SK-N-SH (cell line): ENCODE results near the gene KCNC2. TPM values are rescaled to one million over a fixed set of nuclear protein-coding genes. Genes with fewer than 3 reads are reported as not detected.

Experiments
- CTCF ChIA-PET: fragments of 300-600, 350-600 bp; formaldehyde crosslinking; extraction: SDS; loops from one replicate; lab custom pipeline; 2021; lab: Yijun Ruan, JAX
- POLR2A ChIA-PET: fragments of 350-600 bp; sonication (Branson Sonifier 250); formaldehyde crosslinking; extraction: SDS; loops from one replicate; lab custom pipeline; 2020; ENCODE audit warnings: antibody characterized with exemption, inconsistent platforms; lab: Yijun Ruan, JAX
- DNase-seq: peaks from one replicate; pipeline ENCODE4 v3.0.0; 2012
- H2AFZ ChIP-seq: fragments of 200-600 bp; sonication (generic); 2 replicates; pipeline ENCODE4 v1.8.1; 2016; ENCODE audit warnings: antibody characterized with exemption, mild to moderate bottlenecking, low read depth
- H3F3A ChIP-seq: fragments of 200-600 bp; sonication (generic); replicated peaks from 2 replicates; pipeline ENCODE3; 2016; ENCODE audit warnings: antibody characterized with exemption, mild to moderate bottlenecking; ENCODE audit not compliant: insufficient read depth
- H3K27ac ChIP-seq, 2 experiments: fragments of 200-500 bp in 1 of 2; fragments of 200-600 bp in 1 of 2; sonication (Bioruptor generic) in 1 of 2; sonication (generic), shearing (Covaris generic) in 1 of 2; 2 replicates each; pipeline versions ENCODE4 v1.5.1 to v1.6.1; 2014 to 2016; ENCODE audit warnings: low read depth in 2 of 2, inconsistent platforms in 1 of 2, low read length in 1 of 2, mild to moderate bottlenecking in 1 of 2, mixed read lengths in 1 of 2
- H3K27me3 ChIP-seq: fragments of 200-600 bp; sonication (generic), shearing (Covaris generic); 2 replicates; pipeline ENCODE4 v1.6.1; 2016; ENCODE audit warnings: mixed run types; ENCODE audit not compliant: insufficient read depth
- H3K36me3 ChIP-seq, 2 experiments: fragments of 200-500 bp in 1 of 2; fragments of 200-600 bp in 1 of 2; sonication (Bioruptor generic) in 1 of 2; sonication (generic) in 1 of 2; replicated peaks in 1 of 2; 2 replicates each; pipeline versions ENCODE3 to v1.5.1; 2014 to 2016; ENCODE audit warnings: low read length in 1 of 2, mild to moderate bottlenecking in 1 of 2; ENCODE audit not compliant: insufficient read depth in 2 of 2, control insufficient read depth in 1 of 2
- H3K4me1 ChIP-seq, 2 experiments: fragments of 200-500 bp in 1 of 2; fragments of 200-600 bp in 1 of 2; sonication (Bioruptor generic) in 1 of 2; sonication (generic), shearing (Covaris generic) in 1 of 2; 2 replicates each; pipeline versions ENCODE4 v1.5.1 to v1.6.1; 2014 to 2016; ENCODE audit warnings: low read depth in 1 of 2, low read length in 1 of 2, mixed run types in 1 of 2; ENCODE audit not compliant: insufficient read depth in 2 of 2, control insufficient read depth in 1 of 2
- H3K4me2 ChIP-seq: fragments of 200-600 bp; sonication (generic), shearing (Covaris generic); 2 replicates; pipeline ENCODE4 v1.6.1; 2017; ENCODE audit warnings: mixed run types
- H3K4me3 ChIP-seq, 2 experiments: fragments of 200-500 bp in 1 of 2; fragments of 200-600 bp in 1 of 2; sonication (Bioruptor generic) in 1 of 2; sonication (generic), shearing (Covaris generic) in 1 of 2; 2 replicates each; pipeline versions ENCODE4 v1.5.1 to v1.8.1; 2014 to 2016; ENCODE audit warnings: low read depth in 2 of 2, inconsistent platforms in 1 of 2, low read length in 1 of 2, mild to moderate bottlenecking in 1 of 2, mixed read lengths in 1 of 2, moderate library complexity in 1 of 2
- H3K79me2 ChIP-seq: fragments of 200-600 bp; sonication (generic); 2 replicates; pipeline ENCODE4 v1.8.1; 2017; ENCODE audit warnings: mild to moderate bottlenecking; ENCODE audit not compliant: insufficient read depth
- H3K9ac ChIP-seq: fragments of 200-600 bp; sonication (generic); 2 replicates; pipeline ENCODE4 v1.6.1; 2017; ENCODE audit warnings: mixed run types
- H3K9me2 ChIP-seq: fragments of 200-600 bp; sonication (generic); 2 replicates; pipeline ENCODE4 v1.6.1; 2017; ENCODE audit warnings: mixed run types
- H3K9me3 ChIP-seq: fragments of 200-600 bp; sonication (generic); 2 replicates; pipeline ENCODE4 v1.6.1; 2017; ENCODE audit warnings: mixed run types, mild to moderate bottlenecking, moderate library complexity
- H4K20me1 ChIP-seq: fragments of 200-600 bp; sonication (generic); 2 replicates; pipeline ENCODE4 v1.6.1; 2017; ENCODE audit warnings: mild to moderate bottlenecking, mixed run types; ENCODE audit not compliant: insufficient read depth
- FOXJ3 ChIP-seq: sonication (generic); formaldehyde crosslinking; IDR thresholded peaks from 2 replicates; pipeline ENCODE4 v1.5.1; 2020; ENCODE audit warnings: mild to moderate bottlenecking, missing genetic modification reagents
- GABPA ChIP-seq: IDR thresholded peaks from 2 replicates; pipeline ENCODE4 v1.4.0; 2012; ENCODE audit warnings: low read depth, mild to moderate bottlenecking
- JUND ChIP-seq: IDR thresholded peaks from 2 replicates; pipeline ENCODE4 v1.4.0; 2012
- MXI1 ChIP-seq: IDR thresholded peaks from 2 replicates; pipeline ENCODE4 v1.6.1; 2012; ENCODE audit warnings: mild to moderate bottlenecking, low read depth, low read length, improper control_type of control experiment
- NFIC ChIP-seq: IDR thresholded peaks from 2 replicates; pipeline ENCODE4 v1.4.0; 2012; ENCODE audit warnings: borderline replicate concordance
- PBX3 ChIP-seq: IDR thresholded peaks from 2 replicates; pipeline ENCODE4; 2012
- RAD21 ChIP-seq: IDR thresholded peaks from 2 replicates; pipeline ENCODE4 v1.6.1; 2012; ENCODE audit warnings: mild to moderate bottlenecking, low read length
- RFX5 ChIP-seq: IDR thresholded peaks from 2 replicates; pipeline ENCODE4 v1.6.1; 2012; ENCODE audit warnings: mild to moderate bottlenecking, improper control_type of control experiment, low read length
- SMC3 ChIP-seq: IDR thresholded peaks from 2 replicates; pipeline ENCODE4 v1.6.1; 2012; ENCODE audit warnings: low read depth, low read length, improper control_type of control experiment
- TAF1 ChIP-seq: IDR thresholded peaks from 2 replicates; pipeline ENCODE4 v1.6.1; 2012; ENCODE audit warnings: low read depth, mild to moderate bottlenecking, low read length, moderate library complexity, borderline replicate concordance
- USF2 ChIP-seq: fragments of 150-350 bp; IDR thresholded peaks from 2 replicates; pipeline ENCODE4 v1.6.1; 2017; ENCODE audit warnings: antibody characterized with exemption, low read length, low read depth, borderline replicate concordance
- YY1 ChIP-seq: IDR thresholded peaks from 2 replicates; pipeline ENCODE4 v1.4.0; 2012; ENCODE audit warnings: low read depth, mild to moderate bottlenecking
- WGBS: methylation state at CpG from one replicate; pipeline ENCODE4 v1.1.6; 2017; ENCODE audit warnings: low lambda C conversion rate; 5-methylcytosine and 5-hydroxymethylcytosine counted together
- polyA plus RNA-seq, 3 experiments: library from polyadenylated mRNA; depleted of rRNA; stranded (reverse); fragments of >200 nt; gene quantifications; 2 replicates each; pipeline ENCODE4 v1.2.3, GENCODE V29; 2012
- TF ChIP-seq, protein P1 (sequence below): IDR thresholded peaks from 2 replicates; pipeline ENCODE4 v1.4.0; 2012; ENCODE audit warnings: low read depth, borderline replicate concordance
- TF ChIP-seq, protein P2 (sequence below): fragments of 200-600 bp; sonication (generic); IDR thresholded peaks from 2 replicates; pipeline ENCODE4 v1.6.1; 2017; ENCODE audit warnings: antibody characterized with exemption, mild to moderate bottlenecking, moderate library complexity

KCNC2 gene
- polyA plus RNA-seq, 1 of the 3 experiments (the other 2 are of a cell fraction) = not detected

- Histone ChIP-seq H3K4me1 (no peaks in the 10 kb centered on the region), H3K4me2 (no peak overlapping the region), H3K4me3 (no peak overlapping the region), H3K9me2 (no peaks in the 10 kb centered on the region), H4K20me1 (no peaks in the 10 kb centered on the region), H3K9ac (no peak overlapping the region), H3K27me3 (no peaks in the 10 kb centered on the region), H3K27ac (no peak overlapping the region), H3K9me3 (no peaks in the 10 kb centered on the region), H3K36me3 (no peaks in the 10 kb centered on the region), H2AFZ (no peak overlapping the region), H3F3A (no peaks in the 10 kb centered on the region), H3K79me2 (no peaks in the 10 kb centered on the region)
- DNase-seq = no peak
- ChIA-PET POLR2A (no interaction called here), CTCF (no interaction called here)
- TF ChIP-seq, protein P1, sequence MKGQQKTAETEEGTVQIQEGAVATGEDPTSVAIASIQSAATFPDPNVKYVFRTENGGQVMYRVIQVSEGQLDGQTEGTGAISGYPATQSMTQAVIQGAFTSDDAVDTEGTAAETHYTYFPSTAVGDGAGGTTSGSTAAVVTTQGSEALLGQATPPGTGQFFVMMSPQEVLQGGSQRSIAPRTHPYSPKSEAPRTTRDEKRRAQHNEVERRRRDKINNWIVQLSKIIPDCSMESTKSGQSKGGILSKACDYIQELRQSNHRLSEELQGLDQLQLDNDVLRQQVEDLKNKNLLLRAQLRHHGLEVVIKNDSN = no peak
- TF ChIP-seq FOXJ3 (no peak), RAD21 (no peak), SMC3 (no peak), GABPA (no peak), MXI1 (no peak), JUND (no peak), TAF1 (no peak), RFX5 (no peak), PBX3 (no peak), USF2 (no peak), NFIC (no peak)
- TF ChIP-seq, protein P2, sequence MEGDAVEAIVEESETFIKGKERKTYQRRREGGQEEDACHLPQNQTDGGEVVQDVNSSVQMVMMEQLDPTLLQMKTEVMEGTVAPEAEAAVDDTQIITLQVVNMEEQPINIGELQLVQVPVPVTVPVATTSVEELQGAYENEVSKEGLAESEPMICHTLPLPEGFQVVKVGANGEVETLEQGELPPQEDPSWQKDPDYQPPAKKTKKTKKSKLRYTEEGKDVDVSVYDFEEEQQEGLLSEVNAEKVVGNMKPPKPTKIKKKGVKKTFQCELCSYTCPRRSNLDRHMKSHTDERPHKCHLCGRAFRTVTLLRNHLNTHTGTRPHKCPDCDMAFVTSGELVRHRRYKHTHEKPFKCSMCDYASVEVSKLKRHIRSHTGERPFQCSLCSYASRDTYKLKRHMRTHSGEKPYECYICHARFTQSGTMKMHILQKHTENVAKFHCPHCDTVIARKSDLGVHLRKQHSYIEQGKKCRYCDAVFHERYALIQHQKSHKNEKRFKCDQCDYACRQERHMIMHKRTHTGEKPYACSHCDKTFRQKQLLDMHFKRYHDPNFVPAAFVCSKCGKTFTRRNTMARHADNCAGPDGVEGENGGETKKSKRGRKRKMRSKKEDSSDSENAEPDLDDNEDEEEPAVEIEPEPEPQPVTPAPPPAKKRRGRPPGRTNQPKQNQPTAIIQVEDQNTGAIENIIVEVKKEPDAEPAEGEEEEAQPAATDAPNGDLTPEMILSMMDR = no peak
These were observed 112.6 kb downstream of the KCNC2 start for GRCh38 chr12:75097003-75097402.

GRCh38 chr12:75087654-75088053, 122.0 kb downstream of the KCNC2 start:
- Histone ChIP-seq H3F3A (peaks cover 5% of the 10 kb centered on the region), H3K4me2 (no peak overlapping the region), H3K4me3 (no peak overlapping the region), H2AFZ (no peak overlapping the region), H3K9me3 (no peaks in the 10 kb centered on the region), H3K27me3 (no peaks in the 10 kb centered on the region), H4K20me1 (no peaks in the 10 kb centered on the region), H3K9ac (no peak overlapping the region), H3K79me2 (no peaks in the 10 kb centered on the region), H3K4me1 (no peaks in the 10 kb centered on the region; a peak in 1 of 4 replicates), H3K9me2 (no peaks in the 10 kb centered on the region; the same call in 1 of the 2 replicates), H3K27ac (peak overlapping the region in 1 of 2 experiments; percentile 11; a peak in 1 of 4 replicates), H3K36me3 (no peaks in the 10 kb centered on the region)
- TF ChIP-seq, protein P2 = peak; percentile 27; the same call in 1 of the 2 replicates
- TF ChIP-seq RAD21 (peak; percentile 21), YY1 (no peak)
- CTCF ChIA-PET = interaction anchor here (1.0 to 1.2 kb wide), 2 partner anchors 9 to 399 kb away, joined by 3 read pairs; no protein-coding TSS in a partner anchor
- 0% methylated on average over 1 of the region's 1 CpG for WGBS
- no peak for DNase-seq
- POLR2A ChIA-PET = no interaction called here
